NCI-H1436 (cell line): ENCODE measurements around the gene DIAPH3.

Source experiments
- DNase-seq: peaks from one replicate; lab custom pipeline; 2025; lab: John Stamatoyannopoulos, UW

The DIAPH3 gene

GRCh38 chr13:59863621-59864020 lies 300.1 kb downstream of the DIAPH3 start:
- DNase-seq, result no peak

GRCh38 chr13:59861676-59862075 lies 302.1 kb downstream of the DIAPH3 start:
- DNase-seq, result no peak

GRCh38 chr13:59856281-59856810 lies 307.4 kb downstream of the DIAPH3 start:
- DNase-seq, result no peak

- DNase-seq, result no peak
These were observed 316.7 kb downstream of the DIAPH3 start for GRCh38 chr13:59846845-59847620.

GRCh38 chr13:59843040-59843439 lies 320.7 kb downstream of the DIAPH3 start:
- DNase-seq, result no peak

GRCh38 chr13:59842507-59842906 lies 321.2 kb downstream of the DIAPH3 start:
- DNase-seq, result no peak

GRCh38 chr13:59839186-59839585 lies 324.5 kb downstream of the DIAPH3 start:
- no peak for DNase-seq

- DNase-seq, result no peak
These were observed 326.6 kb downstream of the DIAPH3 start for GRCh38 chr13:59837101-59837500.

GRCh38 chr13:59835569-59835968 lies 328.2 kb downstream of the DIAPH3 start:
- no peak for DNase-seq

- DNase-seq, result no peak
These were observed 328.9 kb downstream of the DIAPH3 start for GRCh38 chr13:59834801-59835200.

- DNase-seq, result no peak
These were observed 334.0 kb downstream of the DIAPH3 start for GRCh38 chr13:59829690-59830089.

- DNase-seq, result no peak
These were observed 340.2 kb downstream of the DIAPH3 start for GRCh38 chr13:59823486-59823885.

- DNase-seq, result no peak
These were observed 354.2 kb downstream of the DIAPH3 start for GRCh38 chr13:59809564-59809963.

- no peak for DNase-seq
These were observed 356.9 kb downstream of the DIAPH3 start for GRCh38 chr13:59806801-59807200.

- no peak for DNase-seq
These were observed 362.4 kb downstream of the DIAPH3 start for GRCh38 chr13:59801107-59801880.

- DNase-seq, result no peak
These were observed 370.6 kb downstream of the DIAPH3 start for GRCh38 chr13:59793107-59793506.

- DNase-seq, result no peak
These were observed 373.1 kb downstream of the DIAPH3 start for GRCh38 chr13:59790626-59791025.

- DNase-seq, result no peak
These were observed 374.2 kb downstream of the DIAPH3 start for GRCh38 chr13:59789558-59789957.

- DNase-seq, result no peak
These were observed 376.0 kb downstream of the DIAPH3 start for GRCh38 chr13:59787679-59788078.

GRCh38 chr13:59782696-59783095 lies 381.0 kb downstream of the DIAPH3 start:
- no peak for DNase-seq

- DNase-seq, result no peak
These were observed 383.7 kb downstream of the DIAPH3 start for GRCh38 chr13:59780058-59780457.

GRCh38 chr13:59776924-59777690 lies 386.6 kb downstream of the DIAPH3 start:
- no peak for DNase-seq
